Measurements from ENCODE around the gene USH2A.

- TF ChIP-seq POLR2A (IDR thresholded peaks at IDR 0.05) (no peak), EP300 (IDR thresholded peaks at IDR 0.05; ENCODE audit: low read depth) (no peak), POLR2AphosphoS5 (IDR thresholded peaks at IDR 0.05) (no peak)
- TF ChIP-seq, protein P1, sequence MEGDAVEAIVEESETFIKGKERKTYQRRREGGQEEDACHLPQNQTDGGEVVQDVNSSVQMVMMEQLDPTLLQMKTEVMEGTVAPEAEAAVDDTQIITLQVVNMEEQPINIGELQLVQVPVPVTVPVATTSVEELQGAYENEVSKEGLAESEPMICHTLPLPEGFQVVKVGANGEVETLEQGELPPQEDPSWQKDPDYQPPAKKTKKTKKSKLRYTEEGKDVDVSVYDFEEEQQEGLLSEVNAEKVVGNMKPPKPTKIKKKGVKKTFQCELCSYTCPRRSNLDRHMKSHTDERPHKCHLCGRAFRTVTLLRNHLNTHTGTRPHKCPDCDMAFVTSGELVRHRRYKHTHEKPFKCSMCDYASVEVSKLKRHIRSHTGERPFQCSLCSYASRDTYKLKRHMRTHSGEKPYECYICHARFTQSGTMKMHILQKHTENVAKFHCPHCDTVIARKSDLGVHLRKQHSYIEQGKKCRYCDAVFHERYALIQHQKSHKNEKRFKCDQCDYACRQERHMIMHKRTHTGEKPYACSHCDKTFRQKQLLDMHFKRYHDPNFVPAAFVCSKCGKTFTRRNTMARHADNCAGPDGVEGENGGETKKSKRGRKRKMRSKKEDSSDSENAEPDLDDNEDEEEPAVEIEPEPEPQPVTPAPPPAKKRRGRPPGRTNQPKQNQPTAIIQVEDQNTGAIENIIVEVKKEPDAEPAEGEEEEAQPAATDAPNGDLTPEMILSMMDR (IDR thresholded peaks at IDR 0.05): no peak
Observed at GRCh38 chr1:215888159-215888558, 535.1 kb downstream of the USH2A start.

Measured in transverse colon (tissue), 4 donors.